GM10847 (cell line): ENCODE results near the gene BSCL2.

Experiments used
- POLR2A ChIP-seq: IDR thresholded peaks from 2 replicates; pipeline ENCODE4 v1.6.1; 2011; ENCODE audit not compliant: insufficient read length; ENCODE audit errors: extremely low read depth

Gene BSCL2

GRCh38 chr11:62677156-62677555, 30.1 kb downstream of the BSCL2 start:
- no peak for TF ChIP-seq POLR2A

DNA sequence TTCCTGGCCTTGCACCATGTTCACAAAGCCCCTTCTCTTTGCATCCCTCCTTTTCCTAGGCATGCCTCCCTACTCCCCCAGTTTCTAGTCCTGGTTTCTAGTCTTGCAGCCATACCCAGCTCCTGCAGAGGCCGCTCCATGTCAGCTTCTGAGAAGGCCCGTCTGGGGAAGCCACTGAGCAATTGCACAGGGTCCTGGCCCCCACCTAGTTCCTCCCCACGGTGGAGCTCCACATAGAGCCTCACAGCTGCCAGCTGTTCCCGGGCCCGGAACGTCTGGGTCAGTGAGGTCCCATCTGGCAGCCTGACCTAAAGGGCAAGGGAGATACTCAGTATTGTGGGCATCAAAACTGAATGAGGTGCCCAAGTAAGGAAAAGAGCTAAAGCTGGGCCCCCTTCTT, 30.5 kb downstream of the BSCL2 start:
- no peak for TF ChIP-seq POLR2A

GRCh38 chr11:62673196-62673525, 34.1 kb downstream of the BSCL2 start:
- no peak for TF ChIP-seq POLR2A

- peak; percentile 71 for TF ChIP-seq POLR2A
Measured at GRCh38 chr11:62671608-62672389, 35.4 kb downstream of the BSCL2 start, which contains the start of the genes LBHD1 and UQCC3. Gene LBHD1, minus strand, starts transcription at chr11:62672267. Its CDS starts 2,236 bp downstream, at chr11:62670031. Gene UQCC3, plus strand, starts transcription at chr11:62671673. Its CDS starts 73 bp downstream, at chr11:62671746.

- TF ChIP-seq POLR2A: no peak
Measured at GRCh38 chr11:62671236-62671607, 36.0 kb downstream of the BSCL2 start.

DNA sequence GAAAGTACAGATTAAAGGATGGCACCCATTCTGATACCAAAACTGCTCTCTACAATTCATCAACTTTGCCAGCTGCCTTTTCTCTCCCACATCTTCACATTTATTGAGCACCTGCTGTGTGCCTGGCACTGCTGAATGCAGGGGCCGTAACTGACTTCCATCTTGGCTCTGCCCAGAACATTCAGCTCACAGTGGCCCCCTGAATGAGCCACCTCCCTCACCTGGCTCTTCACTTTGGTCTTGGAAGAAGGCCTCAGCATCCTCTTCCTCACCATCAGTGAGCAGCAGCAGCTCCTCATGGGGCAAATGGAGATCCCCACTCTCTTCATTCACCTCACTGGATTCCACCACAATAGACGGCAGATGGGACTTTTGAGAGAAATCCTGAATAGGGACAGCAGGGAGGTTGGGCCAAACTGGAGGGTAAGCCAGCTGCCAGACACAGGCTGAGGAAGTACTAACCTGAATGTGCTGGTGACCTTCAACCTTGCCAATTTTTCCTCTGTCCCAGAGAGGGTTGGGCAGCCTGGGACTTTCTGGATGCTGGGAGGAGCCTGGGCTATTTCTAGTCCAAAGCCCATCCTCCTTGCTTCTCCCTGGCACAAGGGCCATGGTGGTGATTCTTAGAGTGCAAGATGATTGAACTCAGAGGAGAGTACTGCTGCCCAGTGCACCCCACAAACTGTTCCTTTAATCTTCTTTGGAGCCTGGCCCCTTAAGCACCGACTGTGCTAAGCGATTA, 37.6 kb downstream of the BSCL2 start:
- no peak for TF ChIP-seq POLR2A

GRCh38 chr11:62667460-62667859, 39.8 kb downstream of the BSCL2 start:
- no peak for TF ChIP-seq POLR2A

- peak; percentile 20 for TF ChIP-seq POLR2A
Measured at GRCh38 chr11:62666259-62666926, 40.8 kb downstream of the BSCL2 start.

DNA sequence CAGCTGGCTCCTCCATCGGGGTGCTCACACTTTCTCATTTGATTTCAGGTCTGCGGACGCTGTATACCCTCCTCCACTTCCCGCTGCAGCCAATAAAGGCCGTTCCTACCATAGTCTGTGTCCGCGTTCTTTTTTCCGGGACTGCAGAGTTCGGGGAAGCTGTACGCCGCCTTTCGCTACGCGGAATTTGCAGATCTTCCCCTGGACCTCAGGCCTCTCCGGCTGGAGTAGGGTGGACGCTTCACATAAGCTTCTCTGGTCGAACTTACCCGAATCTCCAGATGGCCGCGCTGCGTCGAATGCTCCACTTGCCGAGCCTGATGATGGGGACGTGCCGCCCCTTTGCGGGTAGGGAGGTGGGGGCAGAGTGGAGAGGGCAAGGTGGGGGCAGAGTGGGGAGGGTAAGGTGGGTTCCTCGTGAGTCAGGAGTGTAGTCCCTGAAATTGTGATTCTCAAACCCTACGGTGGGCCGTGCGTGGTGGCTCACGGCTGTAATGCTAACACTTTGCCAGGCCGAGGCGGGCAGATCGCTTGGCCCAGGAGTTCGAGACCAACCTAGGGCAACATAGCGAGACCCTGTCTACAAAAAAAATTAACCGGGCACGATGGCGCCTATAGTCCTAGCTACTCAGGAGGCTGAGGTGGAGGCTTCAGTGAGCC, 41.5 kb downstream of the BSCL2 start:
- no peak for TF ChIP-seq POLR2A

- peak; percentile 99 for TF ChIP-seq POLR2A
Measured at GRCh38 chr11:62665075-62665598, 42.1 kb downstream of the BSCL2 start, which contains the start of the genes C11orf98 and CSKMT. Gene C11orf98, minus strand, starts transcription at chr11:62665210. Its CDS starts 41 bp downstream, at chr11:62665169. Gene CSKMT, plus strand, starts transcription at chr11:62665312. Its CDS starts 568 bp downstream, at chr11:62665880.

GRCh38 chr11:62664405-62665074, 42.7 kb downstream of the BSCL2 start:
- no peak for TF ChIP-seq POLR2A

DNA sequence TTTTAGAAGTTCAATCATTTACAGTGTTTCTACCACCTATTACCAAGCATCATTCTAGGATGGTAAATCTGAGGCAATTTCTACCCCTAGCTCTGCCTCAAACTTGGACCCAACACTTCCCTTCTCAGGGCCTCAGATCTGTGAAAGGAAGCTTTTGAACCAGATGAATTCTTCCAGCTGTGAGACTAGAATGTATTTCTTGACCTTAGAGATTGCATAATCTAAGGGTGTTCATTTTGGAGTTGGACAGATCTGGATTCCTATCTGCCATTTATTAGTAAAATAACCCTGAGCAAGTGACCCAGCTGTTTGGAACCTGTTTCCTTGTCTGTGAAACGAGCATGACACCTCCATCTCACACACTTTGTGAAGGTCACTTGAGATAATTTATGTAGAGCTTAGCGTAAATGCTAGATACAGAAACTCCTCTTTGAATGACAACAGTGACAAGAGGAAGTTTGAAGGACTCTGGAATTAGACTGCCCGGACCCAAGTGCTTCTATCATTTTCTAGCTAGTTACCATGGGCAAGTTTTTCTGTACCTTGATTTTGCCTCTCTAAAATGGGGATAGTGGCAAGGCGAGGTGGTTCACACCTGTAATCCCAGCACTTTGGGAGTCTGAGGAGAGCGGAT, 50.3 kb downstream of the BSCL2 start:
- no peak for TF ChIP-seq POLR2A

- TF ChIP-seq POLR2A: no peak
Measured at GRCh38 chr11:62654297-62654696, 52.9 kb downstream of the BSCL2 start.

GRCh38 chr11:62652161-62653006, 54.8 kb downstream of the BSCL2 start:
- TF ChIP-seq POLR2A: no peak
